ENCODE measurements around the gene SORD.
"Not testable (repeated sequence)": the region's sequence is repeated elsewhere in the genome, so short reads cannot be mapped to it uniquely, and the experiment has no call there.

SORD gene

DNA sequence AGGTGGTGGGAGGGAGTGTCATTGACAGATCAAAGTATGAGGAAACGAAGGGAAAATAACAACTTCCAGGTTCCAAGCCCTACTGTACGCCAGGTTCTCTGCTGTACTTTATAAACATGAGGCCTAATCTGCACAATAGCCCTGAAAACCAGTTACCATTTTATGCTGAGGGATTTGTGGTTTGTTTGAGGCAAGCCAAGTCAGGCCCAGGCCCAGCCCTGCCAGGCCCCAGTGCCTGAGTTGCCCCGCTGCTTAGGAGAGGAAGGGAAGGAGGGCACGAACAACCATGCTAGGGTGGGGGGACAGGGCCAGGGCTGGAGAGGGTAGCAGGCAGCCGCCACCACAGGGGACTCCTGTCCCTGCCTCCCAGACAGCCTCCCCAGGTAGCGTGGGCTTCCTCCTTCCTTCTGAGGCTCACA lies 47.0 kb downstream of the SORD start:
- not testable (repeated sequence) for DNase-seq

DNA sequence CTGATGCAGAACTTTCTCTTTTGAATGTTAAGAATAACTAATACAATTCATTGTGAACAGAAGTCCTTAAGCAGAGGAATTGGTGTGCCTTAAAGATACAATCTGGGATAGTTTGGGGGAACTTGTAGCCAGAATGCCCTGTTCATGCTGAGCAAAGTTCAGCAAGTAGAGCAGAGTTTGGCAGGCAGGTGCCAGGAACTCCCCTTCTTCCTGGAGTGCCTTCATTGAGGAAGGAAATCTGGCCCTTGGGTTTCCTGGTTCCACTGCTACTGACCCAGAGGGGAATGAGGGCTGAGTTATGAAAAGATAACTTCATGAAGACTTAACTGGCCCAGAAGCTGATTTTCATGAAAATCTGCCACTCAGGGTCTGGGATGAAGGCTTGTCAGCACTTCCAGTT lies 50.6 kb downstream of the SORD start:
- DNase-seq = not testable (repeated sequence)

- DNase-seq = not testable (repeated sequence)
Measured at GRCh38 chr15:45075440-45076320, 52.7 kb downstream of the SORD start.

- not testable (repeated sequence) for DNase-seq
Measured at GRCh38 chr15:45077391-45077790, 54.4 kb downstream of the SORD start.

GRCh38 chr15:45079201-45079600 lies 56.2 kb downstream of the SORD start:
- DNase-seq = not testable (repeated sequence)

- not testable (repeated sequence) for DNase-seq
Measured at GRCh38 chr15:45079628-45080246, 56.7 kb downstream of the SORD start.

GRCh38 chr15:45080593-45080992 lies 57.6 kb downstream of the SORD start:
- not testable (repeated sequence) for DNase-seq

DNA sequence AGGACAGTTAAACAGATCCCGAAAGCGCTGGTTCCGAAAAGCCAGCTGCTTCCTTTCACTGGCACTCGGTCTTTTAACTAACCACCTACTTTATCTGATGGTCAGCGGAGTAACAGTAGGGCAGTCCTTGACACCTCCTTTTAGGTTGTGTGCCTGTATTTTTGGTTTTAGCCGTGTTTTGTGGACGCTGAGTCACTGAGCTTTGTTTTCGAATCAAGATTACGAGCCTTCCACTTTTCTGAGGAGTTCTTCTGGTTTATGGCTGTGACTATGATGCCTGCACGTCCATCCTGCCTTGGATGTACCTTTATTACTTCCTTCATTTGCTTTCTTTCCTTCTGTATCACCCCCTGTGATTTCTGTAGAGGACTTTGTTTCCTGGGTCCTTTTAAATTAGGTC lies 59.4 kb downstream of the SORD start:
- DNase-seq = not testable (repeated sequence)

DNA sequence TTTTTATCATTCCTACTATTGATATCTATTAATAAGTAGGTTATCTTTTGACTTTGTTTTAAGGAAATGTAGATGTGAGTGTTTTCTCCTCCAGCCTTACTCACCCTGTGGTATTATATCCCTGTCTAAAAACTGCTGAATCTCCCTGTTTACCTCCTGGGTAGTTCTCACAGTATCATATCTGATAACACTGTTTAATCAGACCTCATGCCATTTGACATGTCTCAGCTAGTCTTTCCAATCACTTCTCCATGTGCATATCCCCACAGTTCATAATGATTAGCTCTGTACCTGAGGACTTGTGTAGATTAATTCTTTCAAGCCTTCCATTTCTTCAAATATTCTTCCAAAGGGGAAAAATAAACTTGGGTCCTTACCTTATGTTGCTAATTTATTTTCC lies 60.2 kb downstream of the SORD start:
- no peak for DNase-seq

DNA sequence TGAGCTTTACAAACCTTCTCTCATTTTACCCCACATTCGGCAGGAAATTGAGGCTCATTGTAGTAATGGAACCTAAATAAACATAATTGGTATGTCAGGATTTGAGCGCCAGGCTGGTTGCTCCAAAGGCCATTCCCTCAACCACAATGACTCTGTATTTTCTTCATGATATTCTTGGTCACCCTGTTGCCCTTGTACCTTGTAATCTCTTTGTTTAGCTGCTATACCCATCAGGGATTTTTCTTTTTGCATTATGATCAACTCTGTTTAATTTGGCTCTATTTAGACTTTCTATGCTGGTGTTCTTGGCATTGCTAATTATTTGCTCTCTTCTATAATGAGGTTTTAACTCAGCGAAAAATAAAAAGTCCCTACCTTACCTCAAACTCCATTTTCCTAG lies 61.2 kb downstream of the SORD start:
- DNase-seq = no peak

DNA sequence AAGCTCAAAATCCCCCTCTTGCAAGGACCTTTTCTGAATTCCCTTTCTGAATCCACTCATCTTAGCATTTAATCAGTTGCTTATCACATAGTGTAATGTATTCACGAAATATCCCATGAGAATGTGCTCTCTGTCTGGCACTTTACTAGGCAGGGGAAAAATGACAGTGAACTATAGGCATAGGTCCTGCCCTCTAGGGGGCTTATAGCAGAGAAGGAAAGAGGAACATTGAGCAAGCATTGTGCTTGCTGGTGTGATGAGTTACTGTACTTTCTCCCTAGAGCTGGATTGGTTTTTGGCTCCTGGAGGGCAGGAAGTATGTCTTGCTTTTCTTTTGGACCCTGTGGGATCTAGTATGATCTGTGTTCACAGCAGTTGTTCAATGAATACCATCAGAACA lies 64.5 kb downstream of the SORD start:
- DNase-seq = no peak

GRCh38 chr15:45088801-45089711 lies 66.1 kb downstream of the SORD start:
- DNase-seq = no peak

- no peak for DNase-seq
Measured at GRCh38 chr15:45089712-45090373, 66.8 kb downstream of the SORD start.

DNA sequence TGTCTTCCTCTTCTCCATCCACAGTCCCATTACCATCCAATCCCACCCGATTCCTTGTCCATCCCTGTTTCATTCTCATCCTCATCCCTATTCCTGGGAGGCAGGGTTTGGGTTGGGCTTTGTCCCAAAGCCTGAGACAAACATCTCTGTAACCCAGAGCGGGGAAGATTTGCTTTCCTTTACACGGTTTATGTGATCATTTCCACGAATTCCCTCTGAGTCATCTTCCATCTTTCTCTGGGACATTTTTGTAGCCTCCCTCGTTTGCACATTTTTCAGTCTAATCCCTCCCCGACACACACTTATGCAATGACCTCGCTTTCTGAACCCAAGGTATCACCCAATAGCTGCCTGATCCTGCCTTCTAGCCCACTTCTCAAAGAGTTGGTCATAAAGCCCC lies 68.2 kb downstream of the SORD start:
- DNase-seq = no peak

- no peak for DNase-seq
Measured at GRCh38 chr15:45091576-45091975, 68.6 kb downstream of the SORD start.

DNA sequence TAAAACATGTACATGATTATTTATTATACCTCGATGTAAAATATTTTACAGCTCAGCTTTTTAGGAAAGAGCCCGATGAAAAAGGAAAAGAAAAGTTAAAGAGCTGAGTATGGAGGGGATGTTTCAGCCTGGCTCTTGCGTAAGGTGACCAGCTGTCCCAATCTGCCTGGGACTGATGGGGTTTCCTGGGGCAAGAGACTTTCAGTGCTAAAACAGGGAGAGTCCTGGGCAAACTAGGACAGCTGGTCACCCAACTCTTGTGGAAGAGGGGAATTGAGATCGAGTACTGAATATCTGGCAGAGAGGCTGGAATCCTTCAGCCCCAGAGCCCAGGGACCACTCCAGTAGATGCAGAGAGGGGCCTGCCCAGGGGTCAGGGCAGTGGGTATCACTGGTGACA lies 70.0 kb downstream of the SORD start:
- DNase-seq = no peak

- no peak for DNase-seq
Measured at GRCh38 chr15:45093622-45094357, 70.8 kb downstream of the SORD start.

- DNase-seq = no peak
Measured at GRCh38 chr15:45094358-45094730, 71.3 kb downstream of the SORD start.

DNA sequence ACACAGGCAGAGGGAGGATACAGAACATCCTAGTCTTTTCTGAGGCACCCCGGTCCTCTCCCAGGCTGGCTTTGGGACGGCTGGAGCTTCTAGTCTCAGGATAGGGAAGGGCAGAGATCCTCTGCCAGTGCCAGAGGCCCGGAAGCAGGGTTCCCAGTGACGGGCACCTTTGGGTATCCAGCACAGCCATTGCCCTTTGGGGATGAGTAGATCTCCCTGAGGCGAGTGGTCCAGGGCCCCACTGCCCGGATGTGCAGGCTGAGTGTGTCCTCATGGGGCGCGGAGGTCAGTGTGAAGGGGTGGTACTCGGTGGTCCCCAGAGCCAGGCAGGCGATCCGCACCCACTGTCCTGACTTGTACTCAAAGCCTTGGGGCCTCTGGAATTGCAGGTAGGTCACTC lies 72.7 kb downstream of the SORD start:
- DNase-seq = no peak

- no peak for DNase-seq
Measured at GRCh38 chr15:45097466-45097865, 74.5 kb downstream of the SORD start.

GRCh38 chr15:45099549-45100165 lies 76.7 kb downstream of the SORD start:
- DNase-seq = no peak
